Esophagus (tissue), 2 donors: ENCODE results near the gene PGBD1. TPM values are rescaled to one million over a fixed set of nuclear protein-coding genes. Genes with fewer than 3 reads are reported as not detected.

ENCODE experiments used
- polyA plus RNA-seq, 2 donors: library from polyadenylated mRNA; stranded (reverse); fragments of 200-250 nt; gene quantifications; one replicate each; pipeline ENCODE4 v1.2.3, GENCODE V29; 2013
- donor health status: healthy with polysubstance abuse.
- donor health status: Bipolar disorder and iron deficiency.

The PGBD1 gene
- polyA plus RNA-seq, 2 donors: 1.3 to 1.7 TPM

Other genes starting within 250 kb of the PGBD1 start
- 1 to 10 TPM; 1.8 to 3.0 TPM for gene ZNF165, start 201.0 kb upstream of the PGBD1 start, polyA plus RNA-seq
- 1 to 10 TPM; 3.7 to 6.3 TPM for gene ZSCAN16, start 157.0 kb upstream of the PGBD1 start, polyA plus RNA-seq
- 1 to 10 TPM; 1.7 to 2.7 TPM for gene ZKSCAN8, start 139.7 kb upstream of the PGBD1 start, polyA plus RNA-seq
- 1 to 10 TPM; 4.4 to 5.5 TPM for gene ZSCAN9, start 56.3 kb upstream of the PGBD1 start, polyA plus RNA-seq
- 1 to 10 TPM; 1.8 to 2.3 TPM for gene ZKSCAN4, start 29.3 kb upstream of the PGBD1 start, polyA plus RNA-seq
- gene NKAPL, start 22.3 kb upstream of the PGBD1 start, polyA plus RNA-seq: under 1 TPM; 0.53 to 0.85 TPM
- gene ZSCAN26, start 14.4 kb upstream of the PGBD1 start, polyA plus RNA-seq: 1 to 10 TPM; 3.6 to 4.7 TPM
- gene ZSCAN31, start 54.6 kb downstream of the PGBD1 start, polyA plus RNA-seq: 1 to 10 TPM; 5.5 to 9.2 TPM
- gene ZKSCAN3, start 68.4 kb downstream of the PGBD1 start, polyA plus RNA-seq: 1 to 10 TPM in 1 of 2 donors, under 1 TPM in 1; 0.84 to 1.3 TPM
- under 1 TPM; 0.79 to 0.99 TPM for gene ZSCAN12, start 118.2 kb downstream of the PGBD1 start, polyA plus RNA-seq
- under 1 TPM; 0.14 to 0.28 TPM for gene ZSCAN23, start 161.9 kb downstream of the PGBD1 start, polyA plus RNA-seq
- not detected for gene GPX6, start 234.2 kb downstream of the PGBD1 start, polyA plus RNA-seq
- not detected for gene GPX5, start 244.3 kb downstream of the PGBD1 start, polyA plus RNA-seq